ENCODE results near the gene FGD6. TPM values are rescaled to one million over a fixed set of nuclear protein-coding genes. Genes with fewer than 3 reads are reported as not detected.
"Not testable (repeated sequence)": the region's sequence is repeated elsewhere in the genome, so short reads cannot be mapped to it uniquely, and the experiment has no call there.

Gene FGD6
- total RNA-seq, 1 donor from 2014 or later, result 10.1 TPM

- DNase-seq (ENCODE audit: low spot score), result no peak
Observed at GRCh38 chr12:95179011-95179410, 38.3 kb downstream of the FGD6 start.

- DNase-seq (ENCODE audit: low spot score), result peak; percentile 12
Observed at GRCh38 chr12:95178136-95178535, 39.1 kb downstream of the FGD6 start.

- DNase-seq (ENCODE audit: low spot score), result peak; percentile 10
Observed at GRCh38 chr12:95177201-95177768, 40.0 kb downstream of the FGD6 start.

- DNase-seq (ENCODE audit: low spot score), result peak; percentile 78
Observed at GRCh38 chr12:95173392-95174251, 43.6 kb downstream of the FGD6 start.

- DNase-seq (ENCODE audit: low spot score), result peak; percentile 65
Observed at GRCh38 chr12:95169368-95169767, 47.9 kb downstream of the FGD6 start.

- DNase-seq (ENCODE audit: low spot score), result no peak
Observed at GRCh38 chr12:95168746-95169145, 48.5 kb downstream of the FGD6 start.

- no peak for DNase-seq (ENCODE audit: low spot score)
Observed at GRCh38 chr12:95164656-95165055, 52.6 kb downstream of the FGD6 start.

- no peak for DNase-seq (ENCODE audit: low spot score)
Observed at GRCh38 chr12:95158919-95159318, 58.3 kb downstream of the FGD6 start.

- peak; percentile 45 for DNase-seq (ENCODE audit: low spot score)
Observed at GRCh38 chr12:95151821-95152220, 65.4 kb downstream of the FGD6 start.

- DNase-seq (ENCODE audit: low spot score), result no peak
Observed at GRCh38 chr12:95151406-95151805, 65.9 kb downstream of the FGD6 start.

- DNase-seq (ENCODE audit: low spot score), result no peak
Observed at GRCh38 chr12:95150501-95150900, 66.8 kb downstream of the FGD6 start.

- no peak for DNase-seq (ENCODE audit: low spot score)
Observed at GRCh38 chr12:95147866-95148265, 69.4 kb downstream of the FGD6 start.

GRCh38 chr12:95146769-95147168 lies 70.5 kb downstream of the FGD6 start:
- no peak for DNase-seq (ENCODE audit: low spot score)

GRCh38 chr12:95143621-95144205 lies 73.6 kb downstream of the FGD6 start:
- no peak for DNase-seq (ENCODE audit: low spot score)

- DNase-seq (ENCODE audit: low spot score), result no peak
Observed at GRCh38 chr12:95142431-95143151, 74.7 kb downstream of the FGD6 start.

- DNase-seq (ENCODE audit: low spot score), result no peak
Observed at GRCh38 chr12:95141310-95141709, 76.0 kb downstream of the FGD6 start.

GRCh38 chr12:95138031-95138430 lies 79.2 kb downstream of the FGD6 start:
- DNase-seq (ENCODE audit: low spot score), result not testable (repeated sequence)

GRCh38 chr12:95136598-95136997 lies 80.7 kb downstream of the FGD6 start:
- no peak for DNase-seq (ENCODE audit: low spot score)

GRCh38 chr12:95134085-95134484 lies 83.2 kb downstream of the FGD6 start:
- DNase-seq (ENCODE audit: low spot score), result no peak

- no peak for DNase-seq (ENCODE audit: low spot score)
Observed at GRCh38 chr12:95131589-95132340, 85.5 kb downstream of the FGD6 start.

- DNase-seq (ENCODE audit: low spot score), result no peak
Observed at GRCh38 chr12:95130096-95130495, 87.2 kb downstream of the FGD6 start.
